GM21786 (cell line): ENCODE data around the gene TRAPPC3L.

ENCODE experiments used
- ATAC-seq: cut with Tn5 transposase; IDR thresholded peaks from one replicate; pipeline ENCODE4 v1.9.1; 2021; ENCODE audit not compliant: unreplicated experiment

Gene TRAPPC3L

GRCh38 chr6:116560130-116560529 lies 14.6 kb upstream of the TRAPPC3L start:
- no peak for ATAC-seq

- no peak for ATAC-seq
Observed at GRCh38 chr6:116557893-116558292, 12.4 kb upstream of the TRAPPC3L start.

DNA sequence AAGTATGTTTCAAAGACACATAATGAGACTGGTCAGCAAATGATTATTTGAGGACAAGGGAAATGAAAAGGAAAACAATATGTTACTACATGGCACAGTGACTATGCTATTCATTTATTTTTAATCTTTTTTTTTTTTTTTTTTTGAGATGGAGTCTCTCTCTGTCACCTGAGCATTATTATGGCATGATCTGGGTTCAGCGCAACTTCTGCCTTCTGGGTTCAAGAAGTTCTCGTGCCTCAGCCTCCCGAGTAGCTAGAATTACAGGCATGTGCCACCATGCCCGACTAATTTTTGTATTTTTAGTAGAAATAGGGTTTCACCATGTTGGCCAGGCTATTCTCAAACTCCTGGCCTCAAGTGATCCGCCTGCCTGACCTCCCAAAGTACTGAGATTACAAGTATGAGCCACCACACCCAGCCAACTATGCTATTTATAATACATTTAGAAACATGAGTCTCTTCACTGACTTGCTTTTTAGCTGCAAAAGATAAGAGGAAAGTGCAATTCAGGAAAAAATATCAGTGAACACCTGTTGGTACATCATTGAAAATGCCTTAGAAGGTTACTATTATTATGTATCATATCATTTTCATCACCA lies 11.4 kb upstream of the TRAPPC3L start:
- ATAC-seq, result no peak

DNA sequence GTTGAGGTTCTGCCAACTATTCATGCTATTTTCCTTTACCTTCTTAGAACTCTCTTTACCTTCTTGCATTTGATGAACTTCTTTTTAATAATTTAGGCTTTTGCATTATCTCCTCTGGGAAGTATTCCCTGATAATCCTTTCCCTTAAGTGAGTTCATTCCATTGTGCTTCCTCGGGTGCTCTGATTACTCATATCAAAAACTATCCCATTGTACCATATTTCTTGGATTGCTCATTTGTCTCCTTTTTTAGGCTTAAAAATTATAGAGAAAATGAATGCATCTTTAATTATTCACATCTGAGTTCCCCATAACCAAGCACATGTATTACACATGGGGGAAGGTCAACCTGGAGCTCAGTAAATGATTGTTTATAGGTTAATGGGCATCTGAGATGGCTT lies 10.6 kb upstream of the TRAPPC3L start:
- no peak for ATAC-seq

GRCh38 chr6:116553451-116553850 lies 8.0 kb upstream of the TRAPPC3L start, which contains the start of gene CALHM4:
Gene CALHM4 (plus strand): TSS chr6:116553751. CDS start chr6:116553794, 43 bp downstream.
- no peak for ATAC-seq

DNA sequence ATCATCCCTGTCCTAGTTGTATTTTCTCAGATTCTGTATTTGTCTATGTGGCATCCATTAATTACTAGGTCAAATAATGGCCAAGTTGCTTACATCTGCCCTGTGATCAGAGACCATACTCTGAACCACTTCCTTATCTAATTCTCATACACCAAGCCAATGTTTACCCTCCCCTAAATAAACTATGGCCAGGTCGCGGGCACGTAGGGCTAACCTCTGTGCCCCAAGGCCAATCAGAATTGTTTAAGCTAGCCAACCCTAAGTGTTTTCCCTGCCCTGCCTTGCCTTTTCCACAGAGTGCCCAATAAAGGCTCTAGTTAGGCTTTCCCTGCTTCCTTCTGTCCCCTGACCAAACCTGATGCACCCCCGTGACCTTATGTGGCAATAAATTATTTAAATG lies 5.3 kb upstream of the TRAPPC3L start:
- ATAC-seq, result no peak

- ATAC-seq, result no peak
Observed at GRCh38 chr6:116547358-116547757, 1.9 kb upstream of the TRAPPC3L start.

DNA sequence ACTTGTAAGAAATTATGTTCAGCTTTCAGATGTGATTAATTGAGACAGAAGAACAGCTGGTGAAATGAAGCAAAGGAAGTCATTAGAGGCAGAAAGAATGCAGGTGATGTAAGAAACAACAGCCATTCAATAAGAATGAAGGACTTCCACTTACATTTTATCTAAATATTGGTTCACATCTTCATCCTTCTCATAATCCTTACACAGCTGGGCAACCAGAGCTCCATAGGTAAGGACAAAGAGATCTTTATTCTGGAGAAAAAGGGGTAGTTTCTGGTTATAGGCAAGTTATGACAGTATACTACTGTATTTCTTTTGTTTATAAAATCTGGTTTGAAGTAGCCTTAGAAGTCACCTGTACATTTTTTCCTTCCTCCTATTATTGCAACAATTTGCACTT lies 2.3 kb downstream of the TRAPPC3L start:
- no peak for ATAC-seq

DNA sequence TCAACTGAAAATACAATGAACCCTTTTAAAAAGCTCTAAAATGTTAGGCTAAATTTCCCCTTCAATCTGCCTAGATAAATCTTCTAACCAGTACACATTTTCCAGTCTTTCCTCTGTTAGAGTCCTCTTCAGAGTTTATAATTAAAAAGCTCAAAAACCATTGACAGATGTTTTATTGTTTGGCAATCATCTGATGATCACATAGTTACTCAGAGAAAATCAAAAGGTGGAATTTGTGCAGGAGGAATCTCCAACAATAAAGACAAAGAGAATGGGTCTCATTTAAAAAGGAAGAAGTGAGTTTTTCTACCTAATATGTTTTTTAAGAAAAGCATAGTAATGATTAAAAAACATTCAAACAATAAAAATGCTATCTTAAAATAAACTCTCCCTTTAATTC lies 3.1 kb downstream of the TRAPPC3L start:
- ATAC-seq, result no peak

- peak; percentile 54 for ATAC-seq
Observed at GRCh38 chr6:116536216-116536621, 9.3 kb downstream of the TRAPPC3L start.

DNA sequence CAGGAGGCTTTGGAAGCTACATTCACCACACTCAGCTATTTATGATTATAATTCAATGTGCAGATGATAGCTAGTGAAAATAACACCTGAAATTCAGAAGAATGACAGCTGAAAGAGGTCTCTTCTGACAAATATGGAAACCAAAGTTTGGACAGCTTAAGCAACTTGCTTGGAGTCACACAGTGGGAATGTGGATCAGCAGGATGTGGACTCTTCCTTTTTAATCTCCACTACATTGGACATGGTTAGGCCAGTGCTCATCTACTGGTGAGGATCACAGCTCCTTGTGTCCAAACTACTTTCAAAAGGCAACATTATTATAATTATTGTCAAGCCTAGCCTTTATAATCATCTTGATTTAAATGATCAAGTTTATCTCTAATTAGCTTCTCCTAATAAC lies 10.4 kb downstream of the TRAPPC3L start:
- no peak for ATAC-seq

GRCh38 chr6:116533233-116533957 lies 12.1 kb downstream of the TRAPPC3L start:
- ATAC-seq, result no peak

- peak; percentile 74 for ATAC-seq
Observed at GRCh38 chr6:116531675-116532570, 13.6 kb downstream of the TRAPPC3L start.

DNA sequence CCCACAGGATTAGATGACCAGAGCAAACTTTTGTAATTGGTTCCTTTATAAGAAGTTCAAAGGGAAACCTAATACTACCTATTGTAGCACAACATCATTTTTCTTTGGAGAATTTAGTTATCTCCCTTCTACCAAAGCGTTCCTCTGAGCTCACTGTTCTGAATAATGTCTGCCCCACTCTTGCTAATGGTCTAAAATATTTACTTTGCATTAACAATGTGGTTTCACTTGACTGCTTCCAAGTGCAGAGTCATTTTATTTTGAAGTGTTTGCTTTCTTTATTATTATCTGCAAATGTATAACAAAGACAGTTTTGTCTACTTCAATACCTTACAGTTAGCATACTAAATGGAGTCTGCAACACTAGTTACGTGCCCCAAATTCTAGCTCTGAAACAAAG lies 15.0 kb downstream of the TRAPPC3L start:
- ATAC-seq, result no peak

- ATAC-seq, result no peak
Observed at GRCh38 chr6:116529466-116530290, 15.8 kb downstream of the TRAPPC3L start.

DNA sequence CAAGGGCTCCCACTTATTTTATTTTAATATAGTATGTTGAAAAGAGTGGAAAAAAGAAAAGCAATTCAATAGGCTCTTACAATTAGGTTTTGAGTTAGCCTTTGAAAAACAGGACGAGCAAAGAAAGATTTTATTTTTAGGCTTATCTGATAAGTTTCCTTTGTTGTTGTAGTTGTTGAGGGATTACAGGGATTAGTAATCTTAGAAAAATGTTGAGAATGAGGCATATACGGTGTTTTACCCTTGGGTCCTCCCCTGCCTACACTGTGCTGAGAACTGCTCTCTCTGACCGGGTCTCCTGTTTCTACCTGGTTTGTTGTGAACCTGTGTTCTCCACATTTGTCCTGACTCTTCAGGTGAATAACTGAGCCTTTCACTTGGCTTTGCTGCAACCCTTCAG lies 16.7 kb downstream of the TRAPPC3L start:
- ATAC-seq, result no peak

- ATAC-seq, result no peak
Observed at GRCh38 chr6:116528133-116528532, 17.4 kb downstream of the TRAPPC3L start.

- ATAC-seq, result no peak
Observed at GRCh38 chr6:116524236-116524635, 21.2 kb downstream of the TRAPPC3L start.

- ATAC-seq, result no peak
Observed at GRCh38 chr6:116522896-116523295, 22.6 kb downstream of the TRAPPC3L start.

GRCh38 chr6:116518621-116519368 lies 26.7 kb downstream of the TRAPPC3L start:
- no peak for ATAC-seq
